Brain microvascular endothelial cell (primary cell): Measurements from ENCODE around the gene PPIL1.
A peak's percentile ranks its signal among the peaks of the same experiment; 100 is the strongest.

Source experiments
- DNase-seq: peaks from one replicate; pipeline ENCODE4 v3.0.0-alpha.2; 2020
- H3K27ac ChIP-seq: fragments of 250-450 bp; sonication (Bioruptor Pico); 2 replicates; pipeline ENCODE4 v1.5.1; 2020; ENCODE audit warnings: mild to moderate bottlenecking, moderate library complexity
- H3K27me3 ChIP-seq: fragments of 250-450 bp; sonication (Bioruptor Pico); replicated peaks from 2 replicates; pipeline ENCODE4 v1.5.1; 2020; ENCODE audit warnings: mild to moderate bottlenecking
- H3K36me3 ChIP-seq: fragments of 250-450 bp; sonication (Bioruptor Pico); replicated peaks from 2 replicates; pipeline ENCODE4 v1.5.1; 2020; ENCODE audit warnings: mild to moderate bottlenecking
- H3K4me3 ChIP-seq: 2 replicates; pipeline ENCODE4 v1.5.1; 2011; ENCODE audit warnings: low read depth, mild to moderate bottlenecking, control low read depth, low read length, moderate library complexity
- in situ Hi-C: cut with HindIII; loops from 2 replicates; pipeline ENCODE4 v1.10.0; 2017; ENCODE audit warnings: low sequenced_read_pairs, low pct_ligation_motif_present
- TF ChIP-seq, protein P1 (sequence below): IDR thresholded peaks from 2 replicates; pipeline ENCODE4 v1.5.1; 2011; ENCODE audit warnings: low read depth, mild to moderate bottlenecking, moderate library complexity, low read length, control low read depth, inconsistent platforms; ENCODE audit errors: missing control alignments

PPIL1 gene

DNA sequence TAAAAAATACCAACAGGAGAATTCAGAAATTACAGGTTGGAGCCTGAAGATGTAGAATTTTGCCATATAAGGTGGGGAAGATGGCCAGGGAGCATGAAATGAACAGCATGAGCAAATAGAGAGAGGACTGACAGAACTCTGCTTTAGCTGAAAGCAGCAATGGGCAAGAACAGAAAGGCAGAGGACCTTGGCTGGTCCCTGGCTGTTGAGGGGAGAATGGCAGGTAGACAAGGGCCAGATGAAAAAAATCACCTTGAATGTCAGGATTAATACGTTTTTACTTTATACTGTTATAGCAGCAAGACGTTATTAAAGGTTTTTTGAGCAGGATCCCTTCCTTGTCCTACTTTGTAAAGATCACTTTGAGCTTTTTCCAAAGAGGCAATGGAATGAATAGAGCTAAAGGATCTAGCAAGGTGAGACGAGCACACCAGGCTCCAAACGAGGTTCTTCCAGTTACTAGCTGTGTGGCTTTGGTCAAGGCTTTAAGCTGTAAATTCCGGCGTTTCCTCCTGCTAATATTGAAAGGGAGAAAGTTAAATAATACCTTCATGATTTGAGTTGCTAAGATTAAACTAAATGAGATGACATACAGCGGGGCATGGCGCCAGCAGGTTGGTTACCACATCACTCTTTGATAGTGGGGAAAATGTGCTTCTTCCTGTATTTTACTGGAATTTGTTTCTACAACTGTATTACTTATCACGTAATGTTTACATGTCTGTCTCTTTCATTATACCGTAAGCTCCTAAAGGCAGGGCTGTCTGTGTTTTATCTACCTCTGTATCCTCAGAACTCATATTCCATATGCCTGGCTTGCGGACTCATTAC is 776 bp downstream of the PPIL1 start:
- DNase-seq = no peak
- in situ Hi-C loops = no loop called here
- H3K27me3 ChIP-seq = no peaks in the 10 kb centered on the region
- H3K4me3 ChIP-seq = peak overlapping the region; percentile 96
- TF ChIP-seq, protein P1, sequence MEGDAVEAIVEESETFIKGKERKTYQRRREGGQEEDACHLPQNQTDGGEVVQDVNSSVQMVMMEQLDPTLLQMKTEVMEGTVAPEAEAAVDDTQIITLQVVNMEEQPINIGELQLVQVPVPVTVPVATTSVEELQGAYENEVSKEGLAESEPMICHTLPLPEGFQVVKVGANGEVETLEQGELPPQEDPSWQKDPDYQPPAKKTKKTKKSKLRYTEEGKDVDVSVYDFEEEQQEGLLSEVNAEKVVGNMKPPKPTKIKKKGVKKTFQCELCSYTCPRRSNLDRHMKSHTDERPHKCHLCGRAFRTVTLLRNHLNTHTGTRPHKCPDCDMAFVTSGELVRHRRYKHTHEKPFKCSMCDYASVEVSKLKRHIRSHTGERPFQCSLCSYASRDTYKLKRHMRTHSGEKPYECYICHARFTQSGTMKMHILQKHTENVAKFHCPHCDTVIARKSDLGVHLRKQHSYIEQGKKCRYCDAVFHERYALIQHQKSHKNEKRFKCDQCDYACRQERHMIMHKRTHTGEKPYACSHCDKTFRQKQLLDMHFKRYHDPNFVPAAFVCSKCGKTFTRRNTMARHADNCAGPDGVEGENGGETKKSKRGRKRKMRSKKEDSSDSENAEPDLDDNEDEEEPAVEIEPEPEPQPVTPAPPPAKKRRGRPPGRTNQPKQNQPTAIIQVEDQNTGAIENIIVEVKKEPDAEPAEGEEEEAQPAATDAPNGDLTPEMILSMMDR = peak; percentile 49
- peaks cover 6% of the 10 kb centered on the region for H3K36me3 ChIP-seq
- H3K27ac ChIP-seq = peak overlapping the region; percentile 99

DNA sequence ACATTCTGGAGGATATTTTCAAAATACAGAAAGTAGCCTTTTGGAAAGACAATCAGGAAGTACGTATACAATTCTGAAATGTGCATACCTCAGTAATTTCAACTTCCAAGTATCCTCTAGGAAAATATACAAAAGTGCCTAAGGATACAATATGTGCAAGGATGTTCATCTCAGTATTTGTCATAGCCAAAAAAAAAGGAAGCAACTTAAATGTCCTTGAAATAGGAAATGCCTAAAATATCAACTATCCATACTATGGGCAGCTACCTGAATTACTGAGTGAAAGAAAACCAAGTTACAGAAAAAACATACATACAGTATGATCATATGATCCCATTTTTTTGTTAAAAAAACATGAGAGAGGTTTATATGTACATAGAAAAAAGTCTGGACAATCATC is 1.5 kb downstream of the PPIL1 start:
- no peak for DNase-seq
- Histone ChIP-seq H3K27ac (no peak overlapping the region), H3K27me3 (no peaks in the 10 kb centered on the region), H3K36me3 (peaks cover 6% of the 10 kb centered on the region), H3K4me3 (no peak overlapping the region)
- in situ Hi-C loops = no loop called here
- TF ChIP-seq, protein P1 = no peak

DNA sequence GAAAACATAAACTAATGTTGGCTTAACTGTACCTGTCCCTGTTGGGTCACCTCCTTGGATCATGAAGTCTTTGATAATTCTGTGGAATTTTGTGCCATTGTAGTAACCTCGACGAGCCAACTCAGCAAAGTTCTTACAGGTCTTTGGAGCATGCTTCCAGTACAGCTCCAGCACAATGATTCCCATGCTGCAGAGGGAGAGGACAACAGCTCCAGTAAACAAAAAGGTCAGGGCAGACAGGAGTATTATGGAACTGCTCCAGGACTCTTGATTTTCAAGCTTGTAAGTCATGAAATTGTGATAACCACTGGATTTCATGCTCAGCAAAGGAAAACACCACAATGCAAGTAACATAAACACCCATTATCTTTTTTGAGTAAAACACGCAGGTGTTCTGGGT is 2.9 kb downstream of the PPIL1 start:
- TF ChIP-seq, protein P1 = no peak
- Histone ChIP-seq H3K4me3 (no peak overlapping the region), H3K36me3 (peaks cover 6% of the 10 kb centered on the region), H3K27ac (no peak overlapping the region), H3K27me3 (no peaks in the 10 kb centered on the region)
- in situ Hi-C loops = no loop called here
- no peak for DNase-seq

DNA sequence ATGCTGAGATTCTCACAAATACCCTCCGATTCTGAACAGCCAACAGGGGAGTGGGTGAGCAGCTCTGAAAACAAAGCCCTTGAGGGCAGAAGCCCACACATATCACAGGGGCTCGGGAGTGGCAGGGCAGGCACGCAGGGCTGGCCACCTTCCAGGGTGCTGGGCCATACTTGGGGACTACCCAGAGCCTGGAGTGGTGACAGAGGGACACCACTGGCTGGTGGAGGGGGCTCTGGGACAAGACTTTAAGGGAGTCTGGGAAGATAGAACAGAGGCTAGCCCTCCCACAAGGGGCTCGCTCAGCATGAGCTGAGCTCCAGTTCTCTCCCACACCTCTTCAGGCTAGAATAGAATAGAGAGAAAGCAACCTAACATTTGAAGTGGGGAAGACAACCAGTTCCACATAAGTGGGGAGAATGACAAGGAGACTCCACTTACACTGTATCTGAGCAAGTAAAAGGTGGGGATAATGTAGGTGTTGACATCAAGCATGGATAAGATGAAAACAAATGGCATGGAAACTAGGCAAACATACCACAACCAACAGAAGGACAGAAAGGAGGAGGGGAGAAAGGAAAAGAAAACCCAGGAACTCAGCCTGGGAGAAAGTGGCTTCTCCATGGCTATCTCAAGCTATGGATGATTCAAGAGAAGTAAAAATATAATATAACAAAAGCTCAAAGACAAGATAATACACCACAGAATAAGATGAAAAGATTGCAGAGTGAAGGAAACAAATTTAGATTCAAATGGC is 7.0 kb downstream of the PPIL1 start:
- Histone ChIP-seq H3K27ac (no peak overlapping the region), H3K27me3 (no peaks in the 10 kb centered on the region), H3K4me3 (no peak overlapping the region), H3K36me3 (peaks cover 17% of the 10 kb centered on the region)
- TF ChIP-seq, protein P1 = no peak
- in situ Hi-C loops = no loop called here
- DNase-seq = no peak

DNA sequence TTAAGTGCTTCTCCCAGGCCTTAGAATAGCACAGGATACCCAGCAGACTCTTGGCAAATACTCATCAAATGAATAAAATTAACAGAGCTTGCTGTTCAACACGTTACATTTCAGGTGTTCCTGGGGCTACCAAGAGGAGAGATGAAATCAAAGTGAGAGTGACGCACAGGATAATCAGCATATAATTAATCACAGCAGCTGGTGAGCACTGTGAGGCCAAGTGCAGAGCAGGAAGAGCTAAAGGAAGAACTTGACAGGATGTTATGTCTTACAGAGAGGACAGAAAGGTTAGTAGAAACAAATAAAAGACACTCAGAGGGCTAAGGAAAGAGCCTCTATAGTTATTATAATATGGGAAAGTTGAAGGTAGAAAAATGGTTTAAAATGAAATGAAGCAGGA is 8.8 kb downstream of the PPIL1 start:
- no peaks in the 10 kb centered on the region for H3K27me3 ChIP-seq
- no peak overlapping the region for H3K4me3 ChIP-seq
- H3K36me3 ChIP-seq = peaks cover 17% of the 10 kb centered on the region
- DNase-seq = no peak
- TF ChIP-seq, protein P1 = no peak
- in situ Hi-C loops = no loop called here
- no peak overlapping the region for H3K27ac ChIP-seq
